RCC 7860 (cell line): Measurements from ENCODE around the gene LYZL1.
A peak's percentile ranks its signal among the peaks of the same experiment; 100 is the strongest.

ENCODE experiments used
- DNase-seq: peaks from one replicate; pipeline ENCODE4 v3.0.0-alpha.2; 2015; ENCODE audit warnings: low spot score
- FAIRE-seq: peaks from 2 replicates; lab custom pipeline; 2012; peaks lifted over from hg19 to GRCh38; lab: Jason Lieb, UNC

LYZL1 gene

GRCh38 chr10:29360215-29360853 lies 71.5 kb downstream of the LYZL1 start:
- DNase-seq (peak; percentile 82), FAIRE-seq (peak; percentile 98)
